OCI-LY1 (cell line): Measurements from ENCODE around the gene HOXB4.

ENCODE experiments used
- EZH2 ChIP-seq: fragments of 200-600 bp; sonication (generic), shearing (Covaris generic); IDR thresholded peaks from 2 replicates; pipeline ENCODE4 v1.8.0; 2017; ENCODE audit warnings: borderline replicate concordance, mixed run types, mild to moderate bottlenecking, antibody characterized with exemption, low read length, moderate library complexity, mixed read lengths
- TF ChIP-seq, protein P1 (sequence below): fragments of 200-600 bp; sonication (generic), shearing (Covaris generic); IDR thresholded peaks from 2 replicates; pipeline ENCODE4 v1.5.1; 2017; ENCODE audit warnings: mild to moderate bottlenecking, antibody characterized with exemption, low read length, moderate library complexity, mixed read lengths

DNA sequence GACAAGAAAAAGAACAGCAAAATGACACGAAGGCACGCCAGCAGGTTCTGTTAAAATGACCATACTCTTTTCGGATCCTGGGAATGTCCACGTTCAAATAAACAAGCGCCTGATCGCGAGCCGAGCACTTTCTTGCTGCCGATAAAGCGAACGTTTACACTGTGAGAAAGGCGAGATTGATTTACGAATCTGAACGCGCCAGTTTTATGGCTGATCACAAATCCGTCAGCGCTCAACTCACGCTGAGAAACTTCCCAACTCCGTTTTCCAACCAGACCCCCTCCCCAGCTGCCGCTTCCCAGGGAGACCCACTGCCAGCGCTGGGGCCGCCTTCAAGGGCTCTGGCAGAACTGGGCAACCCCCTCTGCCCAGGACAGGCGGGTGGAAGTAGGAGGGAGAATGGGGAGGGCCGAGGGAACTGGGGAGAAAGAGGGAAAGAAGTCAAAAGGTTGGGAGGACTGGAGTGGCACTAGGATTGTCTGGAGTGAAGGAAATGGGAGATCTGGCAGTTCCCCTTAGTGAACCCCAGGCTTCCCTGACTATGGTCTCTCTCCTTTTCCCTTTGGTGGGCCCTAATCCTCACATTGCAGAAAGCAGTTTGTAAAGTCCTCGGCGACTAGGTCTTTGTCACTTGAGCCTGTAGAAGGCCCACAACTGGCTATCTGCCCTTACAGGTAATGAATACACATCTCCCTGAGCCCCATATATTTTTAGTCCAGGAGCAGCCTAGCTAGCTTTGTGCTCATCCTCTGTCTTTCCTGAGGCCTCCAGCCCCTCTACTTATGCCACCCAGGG lies 6.9 kb downstream of the HOXB4 start:
- TF ChIP-seq, protein P1, sequence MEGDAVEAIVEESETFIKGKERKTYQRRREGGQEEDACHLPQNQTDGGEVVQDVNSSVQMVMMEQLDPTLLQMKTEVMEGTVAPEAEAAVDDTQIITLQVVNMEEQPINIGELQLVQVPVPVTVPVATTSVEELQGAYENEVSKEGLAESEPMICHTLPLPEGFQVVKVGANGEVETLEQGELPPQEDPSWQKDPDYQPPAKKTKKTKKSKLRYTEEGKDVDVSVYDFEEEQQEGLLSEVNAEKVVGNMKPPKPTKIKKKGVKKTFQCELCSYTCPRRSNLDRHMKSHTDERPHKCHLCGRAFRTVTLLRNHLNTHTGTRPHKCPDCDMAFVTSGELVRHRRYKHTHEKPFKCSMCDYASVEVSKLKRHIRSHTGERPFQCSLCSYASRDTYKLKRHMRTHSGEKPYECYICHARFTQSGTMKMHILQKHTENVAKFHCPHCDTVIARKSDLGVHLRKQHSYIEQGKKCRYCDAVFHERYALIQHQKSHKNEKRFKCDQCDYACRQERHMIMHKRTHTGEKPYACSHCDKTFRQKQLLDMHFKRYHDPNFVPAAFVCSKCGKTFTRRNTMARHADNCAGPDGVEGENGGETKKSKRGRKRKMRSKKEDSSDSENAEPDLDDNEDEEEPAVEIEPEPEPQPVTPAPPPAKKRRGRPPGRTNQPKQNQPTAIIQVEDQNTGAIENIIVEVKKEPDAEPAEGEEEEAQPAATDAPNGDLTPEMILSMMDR, result no peak
- no peak for TF ChIP-seq EZH2
